ENCODE data around the gene TMCC1. TPM values are rescaled to one million over a fixed set of nuclear protein-coding genes. Genes with fewer than 3 reads are reported as not detected.

Gene TMCC1
- total and polyA plus RNA-seq, 9 donors: 13.2 to 57.2 (median 42.4) TPM

DNA sequence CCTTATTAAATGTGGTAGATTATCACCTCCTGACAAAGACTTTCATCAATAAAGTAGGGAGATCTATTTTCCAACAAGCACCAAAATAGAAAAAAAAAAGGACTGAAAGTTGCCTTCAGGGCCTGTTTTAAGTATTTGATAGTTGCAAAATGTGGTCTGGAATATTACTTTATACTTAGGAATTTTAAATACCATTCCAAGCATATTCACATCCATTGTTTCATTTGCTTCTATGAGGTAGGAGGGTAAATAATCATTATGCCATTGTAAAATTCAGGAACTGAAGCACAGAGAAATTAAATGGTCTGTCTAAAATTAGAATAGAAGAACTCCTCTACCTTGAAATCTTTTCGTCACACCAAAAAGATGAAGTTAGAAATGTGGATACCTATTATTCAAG lies 110.0 kb downstream of the TMCC1 start:
- no peaks in the 10 kb centered on the region for H3K27me3 ChIP-seq
- peaks cover 5% of the 10 kb centered on the region for H3K4me1 ChIP-seq (ENCODE audit: insufficient read depth)
- H3K36me3 ChIP-seq: no peaks in the 10 kb centered on the region
- intact Hi-C loops (cut with DNase I): no loop called here
- no peak for TF ChIP-seq EP300 (IDR thresholded peaks at IDR 0.05)
- TF ChIP-seq, protein P1, sequence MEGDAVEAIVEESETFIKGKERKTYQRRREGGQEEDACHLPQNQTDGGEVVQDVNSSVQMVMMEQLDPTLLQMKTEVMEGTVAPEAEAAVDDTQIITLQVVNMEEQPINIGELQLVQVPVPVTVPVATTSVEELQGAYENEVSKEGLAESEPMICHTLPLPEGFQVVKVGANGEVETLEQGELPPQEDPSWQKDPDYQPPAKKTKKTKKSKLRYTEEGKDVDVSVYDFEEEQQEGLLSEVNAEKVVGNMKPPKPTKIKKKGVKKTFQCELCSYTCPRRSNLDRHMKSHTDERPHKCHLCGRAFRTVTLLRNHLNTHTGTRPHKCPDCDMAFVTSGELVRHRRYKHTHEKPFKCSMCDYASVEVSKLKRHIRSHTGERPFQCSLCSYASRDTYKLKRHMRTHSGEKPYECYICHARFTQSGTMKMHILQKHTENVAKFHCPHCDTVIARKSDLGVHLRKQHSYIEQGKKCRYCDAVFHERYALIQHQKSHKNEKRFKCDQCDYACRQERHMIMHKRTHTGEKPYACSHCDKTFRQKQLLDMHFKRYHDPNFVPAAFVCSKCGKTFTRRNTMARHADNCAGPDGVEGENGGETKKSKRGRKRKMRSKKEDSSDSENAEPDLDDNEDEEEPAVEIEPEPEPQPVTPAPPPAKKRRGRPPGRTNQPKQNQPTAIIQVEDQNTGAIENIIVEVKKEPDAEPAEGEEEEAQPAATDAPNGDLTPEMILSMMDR (IDR thresholded peaks at IDR 0.05): no peak
- TF ChIP-seq POLR2A (IDR thresholded peaks at IDR 0.05): no peak
- WGBS, 3 donors: 65 to 86% (median 70%) methylated on average over 1 of the region's 1 CpG
- H3K9me3 ChIP-seq: no peaks in the 10 kb centered on the region
- no peak overlapping the region for H3K27ac ChIP-seq
- no peak overlapping the region for H3K4me3 ChIP-seq
- DNase-seq: no peak

DNA sequence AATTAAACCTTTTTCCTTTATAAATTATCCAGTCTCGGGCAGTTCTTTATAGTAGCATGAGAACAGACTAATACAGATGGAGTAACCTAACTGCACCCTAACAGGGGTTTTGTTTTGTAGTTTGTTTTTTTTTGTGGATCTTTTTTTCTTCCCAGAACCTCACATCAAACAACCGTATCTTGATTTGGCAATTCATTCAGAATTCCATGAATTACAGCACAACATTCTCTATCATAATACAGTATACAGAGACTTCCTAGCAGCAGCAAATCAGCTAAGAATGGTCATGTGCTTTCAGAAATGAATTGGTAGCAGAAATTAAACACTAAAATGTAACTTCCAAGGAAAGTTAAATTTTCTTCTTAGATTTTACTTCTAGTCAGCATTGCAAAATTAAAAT lies 114.6 kb downstream of the TMCC1 start:
- Histone ChIP-seq H3K4me1 (ENCODE audit: insufficient read depth) (peaks cover 5% of the 10 kb centered on the region), H3K36me3 (no peaks in the 10 kb centered on the region), H3K9me3 (no peaks in the 10 kb centered on the region), H3K27me3 (no peaks in the 10 kb centered on the region), H3K4me3 (no peak overlapping the region), H3K27ac (no peak overlapping the region)
- intact Hi-C loops (cut with DNase I): no loop called here
- DNase-seq: no peak
- WGBS, 3 donors: 44 to 51% (median 50%) methylated on average over 2 of the region's 2 CpGs
- TF ChIP-seq, protein P1 (IDR thresholded peaks at IDR 0.05): no peak
- TF ChIP-seq POLR2A (IDR thresholded peaks at IDR 0.05) (no peak), EP300 (IDR thresholded peaks at IDR 0.05) (no peak)

DNA sequence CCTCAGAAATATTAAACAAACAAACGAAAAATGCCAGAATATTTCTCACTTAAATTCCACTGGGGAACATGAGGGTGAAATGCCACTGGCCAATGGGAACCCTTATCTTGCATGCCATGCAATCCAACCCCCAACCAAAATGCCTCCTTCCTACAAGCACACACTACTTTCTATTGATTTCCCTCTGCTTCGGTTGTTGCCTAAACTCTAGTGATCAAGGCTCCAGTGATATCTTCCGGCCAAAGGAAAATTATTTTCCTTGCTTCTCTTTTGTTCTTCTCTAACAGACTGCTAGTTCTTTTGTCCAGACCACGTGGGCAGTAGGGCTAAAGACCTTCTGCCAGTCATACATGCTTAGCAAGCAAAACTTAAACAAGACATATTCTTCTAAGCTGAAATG lies 115.7 kb downstream of the TMCC1 start:
- Histone ChIP-seq H3K27ac (no peak overlapping the region), H3K27me3 (no peaks in the 10 kb centered on the region), H3K4me1 (ENCODE audit: insufficient read depth) (peaks cover 5% of the 10 kb centered on the region), H3K4me3 (no peak overlapping the region), H3K36me3 (no peaks in the 10 kb centered on the region), H3K9me3 (no peaks in the 10 kb centered on the region)
- TF ChIP-seq POLR2A (IDR thresholded peaks at IDR 0.05) (no peak), EP300 (IDR thresholded peaks at IDR 0.05) (no peak)
- 12 to 30% (median 19%) methylated on average over 4 of the region's 4 CpGs for WGBS, 3 donors
- intact Hi-C loops (cut with DNase I): no loop called here
- DNase-seq: no peak

DNA sequence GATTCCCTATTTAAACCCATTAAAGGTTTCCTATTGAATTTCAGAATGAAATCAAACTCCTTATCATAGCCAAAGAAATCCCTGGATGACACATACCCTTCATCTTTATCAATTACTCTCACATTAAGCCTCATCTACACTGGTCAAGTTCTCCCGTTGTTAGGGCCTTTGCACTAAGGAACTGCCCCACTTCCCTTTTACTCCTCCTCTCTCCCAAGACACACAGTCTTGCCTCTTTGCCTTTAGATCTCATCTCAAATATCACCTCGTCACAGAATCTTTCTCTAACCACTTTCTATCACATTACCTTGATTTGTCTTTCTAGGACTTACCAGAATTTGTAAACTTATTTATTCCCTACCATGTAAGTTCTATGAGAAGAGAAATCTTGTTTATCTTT lies 117.6 kb downstream of the TMCC1 start:
- Histone ChIP-seq H3K27ac (no peak overlapping the region), H3K4me3 (no peak overlapping the region), H3K4me1 (ENCODE audit: insufficient read depth) (peaks cover 5% of the 10 kb centered on the region), H3K36me3 (no peaks in the 10 kb centered on the region), H3K27me3 (no peaks in the 10 kb centered on the region), H3K9me3 (no peaks in the 10 kb centered on the region)
- TF ChIP-seq EP300 (IDR thresholded peaks at IDR 0.05): no peak
- TF ChIP-seq, protein P1 (IDR thresholded peaks at IDR 0.05): no peak
- TF ChIP-seq POLR2A (IDR thresholded peaks at IDR 0.05): no peak
- intact Hi-C loops (cut with DNase I): no loop called here
- WGBS, 3 donors: 91 to 95% (median 93%) methylated on average over 2 of the region's 2 CpGs
- no peak for DNase-seq

DNA sequence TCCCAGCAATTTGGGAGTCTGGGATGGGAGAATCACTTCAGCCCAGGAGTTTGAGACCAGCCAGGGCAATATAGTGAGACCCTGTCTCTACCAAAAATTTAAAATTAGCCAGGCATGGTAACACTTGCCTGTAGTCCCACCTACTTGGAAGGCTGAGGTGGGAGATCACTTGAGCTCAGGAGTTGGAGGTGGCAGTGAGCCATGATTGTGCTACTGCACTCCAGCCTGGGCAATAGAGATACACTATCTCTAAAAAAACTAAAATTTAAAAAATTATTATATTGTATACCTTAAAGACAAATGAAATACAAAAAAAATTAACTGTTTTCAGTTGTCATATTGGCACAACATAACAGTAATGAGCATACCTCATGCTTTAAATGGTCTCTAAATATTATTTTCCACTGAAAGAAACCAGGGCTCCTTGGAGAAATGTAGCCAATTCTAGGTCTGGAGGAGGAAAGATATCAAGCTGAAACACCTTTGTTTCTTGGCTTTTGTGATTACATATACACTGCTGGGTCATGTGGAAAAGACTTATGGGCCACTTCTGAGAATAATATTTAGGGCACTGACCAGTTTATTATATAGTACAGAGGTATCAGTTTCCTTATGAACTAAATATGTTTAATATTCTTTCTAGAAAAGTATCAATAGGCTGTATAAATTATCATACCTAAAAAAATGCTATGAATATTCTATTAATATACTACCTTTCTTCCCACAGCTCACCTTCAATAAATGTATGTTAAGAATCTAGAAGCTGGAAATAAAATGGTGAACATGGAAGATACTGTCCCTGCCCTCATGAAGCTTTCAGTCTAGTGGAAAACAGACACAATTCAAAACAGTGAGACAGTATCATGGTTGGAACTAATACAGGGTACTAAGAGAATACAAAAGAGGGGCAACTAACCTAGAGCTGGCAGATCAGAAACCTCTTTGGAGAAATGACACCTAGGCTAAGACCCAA lies 119.5 kb downstream of the TMCC1 start:
- H3K4me3 ChIP-seq: no peak overlapping the region
- peaks cover 5% of the 10 kb centered on the region for H3K4me1 ChIP-seq (ENCODE audit: insufficient read depth)
- no peaks in the 10 kb centered on the region for H3K36me3 ChIP-seq
- no peak for DNase-seq
- no peak overlapping the region for H3K27ac ChIP-seq
- TF ChIP-seq, protein P1 (IDR thresholded peaks at IDR 0.05): no peak
- TF ChIP-seq EP300 (IDR thresholded peaks at IDR 0.05): no peak
- no peak for TF ChIP-seq POLR2A (IDR thresholded peaks at IDR 0.05)
- H3K9me3 ChIP-seq: no peaks in the 10 kb centered on the region
- H3K27me3 ChIP-seq: no peaks in the 10 kb centered on the region
- intact Hi-C loops (cut with DNase I): no loop called here
